Measurements from ENCODE around the gene ERICH2.
A peak's percentile ranks its signal among the peaks of the same experiment; 100 is the strongest.

ERICH2 gene

DNA sequence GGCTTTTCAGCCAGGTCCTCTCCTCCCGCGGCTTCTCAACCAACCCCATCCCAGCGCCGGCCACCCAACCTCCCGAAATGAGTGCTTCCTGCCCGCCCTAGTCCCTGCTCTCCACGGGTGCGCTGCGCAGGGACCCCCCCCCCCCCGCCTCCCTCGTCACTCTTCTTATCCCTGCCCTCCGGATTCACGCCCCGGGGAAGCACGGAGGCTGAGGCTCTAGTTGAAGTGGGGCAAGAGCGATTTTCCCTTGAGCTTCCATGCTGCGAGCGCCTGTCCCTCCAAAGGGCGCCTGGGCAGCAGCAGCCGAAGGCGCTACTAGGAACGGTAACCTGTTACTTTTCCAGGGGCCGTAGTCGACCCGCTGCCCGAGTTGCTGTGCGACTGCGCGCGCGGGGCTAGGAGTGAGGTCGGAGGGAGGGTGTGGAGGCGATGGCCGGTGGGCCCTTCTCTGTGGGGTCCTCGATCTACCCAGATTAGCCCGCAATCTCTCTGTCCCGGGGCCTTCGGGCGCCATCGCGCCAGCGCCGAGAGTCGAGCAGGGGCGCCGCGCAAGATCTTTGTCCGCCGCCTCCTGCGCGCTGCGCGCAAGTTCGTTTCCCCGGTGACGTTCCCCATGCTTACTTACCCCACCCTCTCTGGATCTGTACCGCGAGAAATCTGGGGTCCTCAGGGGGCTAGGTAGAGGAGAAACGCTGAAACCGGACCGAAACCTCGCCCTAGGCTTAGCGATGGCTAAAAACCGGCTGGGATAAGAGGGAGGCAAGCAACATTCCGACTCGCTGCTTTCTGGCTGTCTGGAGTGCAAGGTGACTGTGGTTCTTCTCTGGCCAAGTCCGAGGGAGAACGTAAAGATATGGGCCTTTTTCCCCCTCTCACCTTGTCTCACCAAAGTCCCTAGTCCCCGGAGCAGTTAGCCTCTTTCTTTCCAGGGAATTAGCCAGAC lies 47.2 kb downstream of the ERICH2 start:
- DNase-seq (ENCODE audit: low read depth) = peak; percentile 37

DNA sequence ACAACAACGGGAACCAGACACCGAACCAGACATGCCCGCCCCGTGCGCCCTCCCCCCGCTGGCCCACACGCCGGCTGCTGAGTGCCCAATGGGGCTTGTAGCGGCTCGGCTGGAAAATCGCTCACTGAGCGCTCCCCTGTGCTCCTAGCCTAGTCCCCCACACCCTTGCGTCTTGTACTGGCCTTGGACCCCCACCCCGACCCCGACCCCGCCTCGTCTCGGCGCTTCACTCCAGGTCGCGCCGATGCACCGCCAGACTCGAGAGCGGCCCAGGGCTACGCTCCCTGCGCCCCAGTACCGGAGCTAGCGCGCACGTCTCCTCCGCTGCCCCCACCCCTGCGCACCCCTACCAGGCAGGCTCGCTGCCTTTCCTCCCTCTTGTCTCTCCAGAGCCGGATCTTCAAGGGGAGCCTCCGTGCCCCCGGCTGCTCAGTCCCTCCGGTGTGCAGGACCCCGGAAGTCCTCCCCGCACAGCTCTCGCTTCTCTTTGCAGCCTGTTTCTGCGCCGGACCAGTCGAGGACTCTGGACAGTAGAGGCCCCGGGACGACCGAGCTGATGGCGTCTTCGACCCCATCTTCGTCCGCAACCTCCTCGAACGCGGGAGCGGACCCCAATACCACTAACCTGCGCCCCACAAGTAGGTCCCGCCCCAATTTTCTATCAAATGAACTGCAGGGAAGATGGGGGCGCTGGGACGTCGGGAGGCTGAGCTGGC lies 48.0 kb downstream of the ERICH2 start:
- no peak for DNase-seq (ENCODE audit: low read depth)

- DNase-seq (ENCODE audit: low read depth) = no peak
Measured at GRCh38 chr2:170818752-170819470, 48.7 kb downstream of the ERICH2 start.

GRCh38 chr2:170819680-170820664 lies 49.8 kb downstream of the ERICH2 start:
- DNase-seq (ENCODE audit: low read depth) = no peak

DNA sequence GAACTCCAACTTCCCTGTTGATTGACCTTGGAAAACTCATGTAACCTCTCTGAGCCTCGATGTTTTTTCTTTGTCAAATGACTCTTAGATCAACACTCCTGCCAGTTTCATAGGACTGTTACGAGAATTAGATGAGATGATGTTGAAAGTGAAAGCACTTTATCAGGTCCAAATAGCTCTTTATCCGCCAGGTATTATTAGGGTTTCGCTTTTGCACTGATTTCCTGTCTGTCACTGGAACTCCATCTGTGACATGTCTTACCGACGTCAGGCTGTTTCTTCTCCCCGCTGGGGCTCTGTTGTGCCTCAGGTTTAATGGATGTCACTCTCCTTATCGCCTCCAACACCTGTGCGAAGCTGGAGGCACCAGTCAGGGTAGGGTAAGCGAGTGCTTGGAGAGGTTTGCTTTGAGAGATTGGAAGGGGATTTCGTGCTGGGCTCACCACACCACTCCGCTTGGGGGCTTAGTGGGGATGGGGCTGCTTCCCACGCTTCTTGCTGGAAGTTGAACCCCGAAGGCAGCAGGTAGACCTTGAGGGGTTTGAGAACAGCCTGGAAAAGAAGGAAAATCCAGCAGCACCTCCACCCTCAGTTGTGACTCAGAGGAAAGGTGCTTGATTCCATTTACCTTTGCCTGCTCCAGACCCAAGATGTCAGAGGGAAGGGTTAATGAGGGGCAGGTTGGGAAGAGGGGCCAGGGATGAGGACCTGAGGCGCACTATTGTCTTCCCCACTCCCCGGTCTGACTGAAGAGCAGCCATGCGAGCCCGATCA lies 50.8 kb downstream of the ERICH2 start:
- DNase-seq (ENCODE audit: low read depth) = no peak

DNA sequence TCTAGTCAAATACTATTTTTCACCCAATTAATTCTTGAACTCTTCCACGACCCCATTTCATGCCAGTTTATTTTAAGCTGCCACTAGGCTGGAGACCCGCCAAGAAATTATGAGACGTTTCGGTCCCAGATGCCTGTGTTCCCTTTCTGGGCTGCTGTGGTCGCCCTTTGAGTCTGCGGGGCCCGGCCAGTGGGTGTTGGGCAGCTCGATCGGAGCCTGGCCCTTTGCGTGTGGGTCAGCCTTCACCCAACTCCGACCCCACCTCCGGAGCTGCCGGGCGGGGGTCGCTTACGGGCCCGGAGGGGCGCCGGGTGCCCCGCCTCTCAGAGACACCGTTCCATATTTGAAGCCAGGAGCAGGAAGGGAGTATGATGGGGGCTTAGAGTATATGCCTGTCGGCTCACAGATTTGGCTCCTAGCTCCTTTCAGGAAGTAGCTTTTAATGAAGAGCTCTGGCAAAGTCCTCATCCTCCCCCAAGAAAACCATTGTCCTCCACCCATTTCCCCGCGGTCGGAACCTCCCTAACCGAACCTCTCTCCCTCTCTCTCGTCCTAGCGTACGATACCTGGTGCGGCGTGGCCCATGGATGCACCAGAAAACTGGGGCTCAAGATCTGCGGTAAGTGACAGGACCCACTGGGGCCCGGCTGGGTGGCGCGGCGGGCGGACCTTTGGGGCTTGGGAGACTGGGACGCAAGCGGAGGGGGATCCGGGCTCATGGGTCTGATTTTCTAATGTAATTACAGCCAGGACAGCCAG lies 51.5 kb downstream of the ERICH2 start:
- no peak for DNase-seq (ENCODE audit: low read depth)

GRCh38 chr2:170822290-170823087 lies 52.3 kb downstream of the ERICH2 start:
- DNase-seq (ENCODE audit: low read depth) = no peak

- DNase-seq (ENCODE audit: low read depth) = no peak
Measured at GRCh38 chr2:170823088-170823897, 53.1 kb downstream of the ERICH2 start.

GRCh38 chr2:170823898-170824215 lies 53.7 kb downstream of the ERICH2 start:
- no peak for DNase-seq (ENCODE audit: low read depth)

DNA sequence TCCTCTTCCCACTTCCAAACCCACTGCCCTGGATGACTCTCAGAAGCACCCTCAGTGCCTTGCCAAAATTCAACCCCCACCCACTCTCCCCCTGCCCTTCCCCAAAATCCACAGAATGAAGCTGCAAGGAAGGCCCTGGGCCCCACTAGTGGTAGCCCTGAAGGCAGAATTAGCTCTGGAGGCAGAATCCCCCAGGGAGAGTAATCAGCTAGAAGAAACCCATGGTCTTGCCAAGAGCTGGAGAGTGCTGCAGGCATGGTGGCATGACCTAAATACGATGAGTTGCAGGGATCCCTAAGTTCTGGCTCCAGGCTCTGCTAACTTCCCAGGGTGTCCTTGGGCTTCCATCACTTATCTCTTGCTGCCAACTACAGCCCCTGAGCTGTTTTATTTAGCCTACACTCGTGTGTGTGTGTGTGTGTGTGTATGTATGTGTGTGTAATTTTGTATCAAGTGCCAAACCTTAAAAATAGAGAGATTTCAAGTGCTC lies 54.4 kb downstream of the ERICH2 start:
- no peak for DNase-seq (ENCODE audit: low read depth)

- DNase-seq (ENCODE audit: low read depth) = no peak
Measured at GRCh38 chr2:170827841-170828532, 57.8 kb downstream of the ERICH2 start.

DNA sequence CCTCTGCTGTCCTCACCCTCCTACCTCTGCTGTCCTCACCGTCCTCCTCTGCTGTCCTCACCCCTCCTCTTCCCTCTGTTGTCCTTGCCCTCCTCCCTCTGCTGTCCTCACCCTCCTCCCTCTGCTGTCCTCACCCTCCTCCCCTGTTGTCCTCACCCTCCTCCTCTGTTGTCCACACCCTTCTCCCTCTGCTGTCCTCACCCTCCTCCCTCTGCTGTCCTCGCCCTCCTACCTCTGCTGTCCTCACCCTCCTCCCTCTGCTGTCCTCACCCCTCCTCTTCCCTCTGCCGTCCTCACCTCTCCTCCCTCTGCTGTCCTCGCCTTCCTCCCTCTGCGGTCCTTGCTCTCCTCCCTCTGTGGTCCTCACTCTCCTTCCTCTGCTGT lies 58.3 kb downstream of the ERICH2 start:
- DNase-seq (ENCODE audit: low read depth) = no peak

DNA sequence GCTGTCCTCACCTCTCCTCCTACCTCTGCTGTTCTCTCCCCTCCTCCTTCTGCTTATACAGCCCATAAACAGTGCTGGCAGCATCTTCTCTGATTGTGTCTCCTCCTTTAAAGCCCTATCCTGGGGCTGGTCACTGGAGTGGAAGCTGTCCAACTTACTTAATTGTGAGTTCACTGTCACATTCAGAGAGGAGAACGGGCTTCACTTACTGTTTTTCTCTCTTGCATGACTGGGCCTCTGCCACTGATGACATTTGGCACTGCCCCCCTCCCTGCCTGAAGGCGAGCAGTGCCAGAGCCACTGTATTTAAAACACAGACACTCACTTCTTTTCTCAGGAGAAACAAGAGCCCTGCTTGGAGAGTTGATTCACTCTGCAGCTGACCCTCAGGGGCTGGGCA lies 58.9 kb downstream of the ERICH2 start:
- DNase-seq (ENCODE audit: low read depth) = no peak

DNA sequence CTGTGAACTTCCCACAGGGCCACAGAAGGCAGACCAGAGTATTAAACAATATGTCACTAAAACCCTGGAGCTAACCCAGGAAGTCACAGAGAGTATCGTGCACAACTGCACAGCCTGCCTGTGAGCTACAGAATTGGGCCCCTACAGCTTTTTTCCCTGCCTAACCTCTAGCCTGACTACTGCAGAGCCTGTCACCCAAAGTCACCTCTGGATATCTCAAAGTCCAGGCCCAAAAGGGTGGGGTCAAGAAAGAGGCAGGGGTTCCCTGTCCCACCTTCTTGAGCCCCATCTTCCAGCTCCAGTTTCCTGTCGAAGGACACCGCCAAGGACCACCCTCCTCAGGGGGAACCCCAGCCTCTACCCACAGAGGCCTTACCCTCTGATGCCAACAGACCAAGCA lies 60.0 kb downstream of the ERICH2 start:
- DNase-seq (ENCODE audit: low read depth) = no peak

- no peak for DNase-seq (ENCODE audit: low read depth)
Measured at GRCh38 chr2:170831115-170831514, 60.9 kb downstream of the ERICH2 start.

GRCh38 chr2:170836027-170836426 lies 65.8 kb downstream of the ERICH2 start:
- no peak for DNase-seq (ENCODE audit: low read depth)

GRCh38 chr2:170840717-170841210 lies 70.6 kb downstream of the ERICH2 start:
- no peak for DNase-seq (ENCODE audit: low read depth)

All from HS-5 (cell line).